HG03439 (cell line): ENCODE measurements around the gene NCLN.

Experiments
- ATAC-seq: cut with Tn5 transposase; IDR thresholded peaks from one replicate; pipeline ENCODE4 v1.9.1; 2021; ENCODE audit warnings: mild to moderate bottlenecking, moderate library complexity; ENCODE audit not compliant: unreplicated experiment

Gene NCLN

GRCh38 chr19:3252650-3253049 lies 66.9 kb downstream of the NCLN start:
- no peak for ATAC-seq

- no peak for ATAC-seq
These were observed 67.5 kb downstream of the NCLN start for GRCh38 chr19:3253270-3253669.

GRCh38 chr19:3254520-3254919 lies 68.8 kb downstream of the NCLN start:
- ATAC-seq: no peak

GRCh38 chr19:3257071-3257470 lies 71.3 kb downstream of the NCLN start:
- ATAC-seq: no peak
